ENCODE results near the gene FAT1.

Gene FAT1

GRCh38 chr4:186722796-186723291 lies 812 bp downstream of the FAT1 start:
- H3K4me1 ChIP-seq (ENCODE audit: insufficient read depth, low read length): peaks cover 38% of the 10 kb centered on the region
- H3K27ac ChIP-seq (ENCODE audit: low read depth, low read length): peak overlapping the region; percentile 100
- H3K27me3 ChIP-seq (ENCODE audit: insufficient read depth, low read length): peaks cover 5% of the 10 kb centered on the region; the same call in 1 of the 2 replicates
- peak overlapping the region; percentile 98 for H3K4me3 ChIP-seq (ENCODE audit: low read length)
- no peaks in the 10 kb centered on the region; the same call in 1 of the 2 replicates for H3K9me3 ChIP-seq (ENCODE audit: insufficient read depth, low read depth, low read length)
- peak overlapping the region; percentile 94 for H3K9ac ChIP-seq (ENCODE audit: low read depth, low read length)
- H3K36me3 ChIP-seq (ENCODE audit: insufficient read depth, low read length): no peaks in the 10 kb centered on the region
- under 1% methylated on average over 16 of the region's 16 CpGs for WGBS

DNA sequence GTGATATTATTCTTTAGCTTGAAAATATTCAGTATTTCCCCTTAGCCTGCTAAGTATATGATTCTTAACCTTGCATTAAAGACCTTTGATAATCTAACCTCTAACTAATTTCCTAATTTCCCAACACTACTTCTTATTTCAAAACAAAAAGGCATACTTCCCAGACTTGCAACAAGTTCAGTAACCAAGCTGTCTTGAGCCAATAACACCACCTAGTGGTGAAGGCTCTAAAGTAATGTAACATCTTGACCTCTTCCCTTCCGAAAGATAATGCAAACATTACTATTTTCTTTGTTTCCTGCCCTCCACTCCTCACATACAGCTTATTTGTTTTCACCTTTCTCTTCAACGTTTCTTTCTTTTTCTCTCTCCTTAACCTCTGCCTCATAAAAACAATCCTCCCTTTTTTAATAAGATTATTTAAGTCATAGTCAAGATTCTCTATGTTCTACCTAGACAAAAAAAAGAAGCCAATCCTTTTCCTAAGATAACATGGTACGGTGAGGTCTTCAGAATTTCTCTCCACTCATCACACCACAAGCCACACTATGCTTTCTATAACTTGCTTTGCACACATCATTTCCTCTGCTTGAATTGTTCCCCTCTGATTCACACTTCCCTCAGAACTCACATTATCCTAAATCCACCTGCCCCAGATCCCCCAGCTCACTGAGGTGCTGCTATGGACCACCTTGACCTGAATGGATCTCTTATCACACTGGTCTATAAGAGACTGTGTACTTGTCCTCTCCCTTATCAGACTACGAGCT lies 3.5 kb downstream of the FAT1 start:
- H3K4me3 ChIP-seq (ENCODE audit: low read length): peak overlapping the region; percentile 5; the same call in 1 of the 2 replicates
- H3K9me3 ChIP-seq (ENCODE audit: insufficient read depth, low read depth, low read length): no peaks in the 10 kb centered on the region; the same call in 1 of the 2 replicates
- H3K9ac ChIP-seq (ENCODE audit: low read depth, low read length): no peak overlapping the region
- H3K27ac ChIP-seq (ENCODE audit: low read depth, low read length): no peak overlapping the region
- peaks cover 52% of the 10 kb centered on the region for H3K4me1 ChIP-seq (ENCODE audit: insufficient read depth, low read length)
- H3K27me3 ChIP-seq (ENCODE audit: insufficient read depth, low read length): no peaks in the 10 kb centered on the region
- no peaks in the 10 kb centered on the region for H3K36me3 ChIP-seq (ENCODE audit: insufficient read depth, low read length)
- WGBS: 65% methylated on average over 4 of the region's 4 CpGs

DNA sequence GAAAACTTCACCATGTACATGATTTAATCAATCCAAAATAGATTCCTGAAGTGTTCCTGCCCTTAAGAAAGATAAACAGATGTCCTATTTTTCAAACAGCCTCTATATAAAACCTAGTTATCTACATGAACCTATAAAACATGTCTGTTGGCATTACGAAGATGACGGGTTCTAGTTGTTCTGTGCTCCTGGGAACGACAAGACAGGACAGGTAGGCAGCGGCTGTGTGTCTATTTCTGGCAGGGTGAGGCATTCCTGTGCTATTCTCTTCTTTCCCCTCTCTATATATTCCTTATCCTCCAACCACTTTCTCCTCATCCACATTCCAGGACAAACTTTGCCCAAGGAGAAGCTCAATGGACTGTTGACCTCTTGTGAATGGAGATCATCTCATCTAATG lies 6.1 kb downstream of the FAT1 start:
- Histone ChIP-seq H3K27ac (ENCODE audit: low read depth, low read length) (no peak overlapping the region), H3K9ac (ENCODE audit: low read depth, low read length) (no peak overlapping the region), H3K9me3 (ENCODE audit: insufficient read depth, low read depth, low read length) (no peaks in the 10 kb centered on the region; the same call in 1 of the 2 replicates), H3K4me3 (ENCODE audit: low read length) (no peak overlapping the region), H3K36me3 (ENCODE audit: insufficient read depth, low read length) (0 out of 2 replicates have a peak, but pooled peaks cover 3% of the 10 kb centered on the region), H3K27me3 (ENCODE audit: insufficient read depth, low read length) (no peaks in the 10 kb centered on the region), H3K4me1 (ENCODE audit: insufficient read depth, low read length) (peaks cover 70% of the 10 kb centered on the region)
- WGBS: 95% methylated on average over 4 of the region's 4 CpGs

- 95% methylated on average over 5 of the region's 5 CpGs for WGBS
- H3K36me3 ChIP-seq (ENCODE audit: insufficient read depth, low read length): 0 out of 2 replicates have a peak, but pooled peaks cover 3% of the 10 kb centered on the region
These were observed 8.6 kb downstream of the FAT1 start for GRCh38 chr4:186715077-186715476.

DNA sequence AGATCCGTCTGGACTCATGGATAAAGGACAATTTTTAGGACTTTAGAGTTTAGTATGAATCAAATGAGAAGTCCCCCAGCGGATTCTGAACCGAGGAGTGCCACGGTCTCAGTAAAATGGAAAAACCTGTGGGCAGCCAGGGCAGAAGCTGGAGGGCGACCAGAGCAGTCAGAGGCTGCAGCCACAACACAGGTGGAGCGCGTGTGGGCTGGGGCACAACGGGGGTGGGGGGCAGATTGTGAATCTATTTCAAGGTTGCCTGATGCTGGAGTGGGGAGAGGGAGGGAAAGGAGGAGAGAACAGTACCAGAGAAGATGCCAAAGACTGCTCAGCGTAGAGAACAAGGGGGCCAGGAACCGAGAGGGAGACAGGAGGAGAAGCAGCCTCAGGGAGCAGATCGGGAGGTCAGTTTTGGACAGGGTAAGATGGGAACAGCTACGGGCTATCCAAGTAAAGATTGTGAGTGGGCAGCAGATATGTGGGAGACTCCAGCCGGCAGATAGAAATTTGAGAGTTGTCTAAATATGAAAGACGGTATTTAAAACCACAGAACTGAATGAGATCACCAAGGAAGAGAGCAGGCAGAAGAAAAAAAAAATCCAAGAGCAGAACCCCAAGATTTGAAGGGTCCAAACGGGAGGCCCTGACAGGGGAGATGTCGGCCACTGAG lies 9.5 kb downstream of the FAT1 start:
- WGBS: 90% methylated on average over 16 of the region's 16 CpGs
- Histone ChIP-seq H3K4me3 (ENCODE audit: low read length) (no peak overlapping the region), H3K36me3 (ENCODE audit: insufficient read depth, low read length) (peaks cover 11% of the 10 kb centered on the region), H3K27ac (ENCODE audit: low read depth, low read length) (no peak overlapping the region), H3K9ac (ENCODE audit: low read depth, low read length) (no peak overlapping the region), H3K4me1 (ENCODE audit: insufficient read depth, low read length) (peaks cover 50% of the 10 kb centered on the region), H3K9me3 (ENCODE audit: insufficient read depth, low read depth, low read length) (no peaks in the 10 kb centered on the region), H3K27me3 (ENCODE audit: insufficient read depth, low read length) (no peaks in the 10 kb centered on the region)

More at GRCh38 chr4:186715077-186715476, 8.6 kb downstream of the FAT1 start:
- no peak overlapping the region for H3K9ac ChIP-seq (ENCODE audit: low read depth, low read length)
- H3K4me3 ChIP-seq (ENCODE audit: low read length): no peak overlapping the region
- H3K9me3 ChIP-seq (ENCODE audit: insufficient read depth, low read depth, low read length): no peaks in the 10 kb centered on the region
- H3K27me3 ChIP-seq (ENCODE audit: insufficient read depth, low read length): no peaks in the 10 kb centered on the region
- peaks cover 53% of the 10 kb centered on the region for H3K4me1 ChIP-seq (ENCODE audit: insufficient read depth, low read length)
- H3K27ac ChIP-seq (ENCODE audit: low read depth, low read length): no peak overlapping the region

DNA sequence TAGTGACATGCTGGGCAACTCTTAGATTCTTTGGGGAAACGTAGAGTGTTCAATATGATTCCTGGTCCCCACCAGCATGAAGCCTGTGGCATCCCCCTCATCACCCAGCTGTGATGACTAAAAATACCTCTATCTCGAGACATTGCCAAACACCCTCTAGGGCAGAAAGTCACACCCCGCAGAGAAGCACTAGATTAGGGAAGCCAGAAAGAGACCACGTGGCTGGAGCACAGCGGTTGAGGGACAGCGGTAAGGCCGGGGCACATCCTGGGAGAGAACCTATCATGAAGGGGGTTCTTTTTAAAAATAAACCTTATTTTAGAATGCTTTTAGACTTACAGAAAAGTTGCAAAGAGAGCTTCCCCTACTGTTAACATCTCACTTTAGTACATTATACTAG lies 11.0 kb downstream of the FAT1 start:
- H3K9me3 ChIP-seq (ENCODE audit: insufficient read depth, low read depth, low read length): no peaks in the 10 kb centered on the region
- H3K9ac ChIP-seq (ENCODE audit: low read depth, low read length): no peak overlapping the region
- H3K27me3 ChIP-seq (ENCODE audit: insufficient read depth, low read length): no peaks in the 10 kb centered on the region
- no peak overlapping the region for H3K27ac ChIP-seq (ENCODE audit: low read depth, low read length)
- peaks cover 25% of the 10 kb centered on the region for H3K36me3 ChIP-seq (ENCODE audit: insufficient read depth, low read length)
- H3K4me3 ChIP-seq (ENCODE audit: low read length): no peak overlapping the region
- peaks cover 45% of the 10 kb centered on the region for H3K4me1 ChIP-seq (ENCODE audit: insufficient read depth, low read length)
- 52% methylated on average over 6 of the region's 7 CpGs for WGBS

DNA sequence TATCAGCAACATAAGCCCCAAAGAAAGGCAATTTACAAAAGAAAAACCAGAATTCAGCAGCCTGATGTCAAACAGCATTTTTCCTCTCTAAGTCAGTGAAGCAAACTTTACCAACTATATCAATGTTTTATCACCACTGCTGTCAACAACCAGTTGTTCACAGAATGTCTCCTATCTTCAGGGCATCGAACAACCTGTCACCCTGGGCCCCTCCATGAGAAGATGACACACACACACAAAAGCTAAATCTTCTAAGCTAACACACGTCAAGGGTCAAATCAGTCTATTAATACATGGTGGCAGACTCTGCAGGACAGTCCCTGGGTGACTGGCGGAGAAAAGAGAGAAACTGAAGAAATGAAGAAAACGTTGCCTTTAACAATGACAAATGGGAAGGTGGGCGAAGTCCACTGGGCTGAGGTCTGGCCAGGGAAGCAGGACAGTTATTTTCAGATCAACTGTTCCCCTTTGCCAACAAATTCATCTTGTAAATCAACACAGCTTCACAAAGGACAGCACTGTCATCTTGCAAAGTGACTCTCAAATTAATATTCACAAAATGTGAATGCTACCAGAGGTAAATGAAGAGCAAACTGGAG lies 13.0 kb downstream of the FAT1 start:
- Histone ChIP-seq H3K4me1 (ENCODE audit: insufficient read depth, low read length) (peaks cover 29% of the 10 kb centered on the region), H3K9ac (ENCODE audit: low read depth, low read length) (no peak overlapping the region), H3K36me3 (ENCODE audit: insufficient read depth, low read length) (peaks cover 46% of the 10 kb centered on the region), H3K27ac (ENCODE audit: low read depth, low read length) (no peak overlapping the region), H3K9me3 (ENCODE audit: insufficient read depth, low read depth, low read length) (no peaks in the 10 kb centered on the region), H3K27me3 (ENCODE audit: insufficient read depth, low read length) (no peaks in the 10 kb centered on the region), H3K4me3 (ENCODE audit: low read length) (no peak overlapping the region)
- WGBS: 81% methylated on average over 5 of the region's 5 CpGs

DNA sequence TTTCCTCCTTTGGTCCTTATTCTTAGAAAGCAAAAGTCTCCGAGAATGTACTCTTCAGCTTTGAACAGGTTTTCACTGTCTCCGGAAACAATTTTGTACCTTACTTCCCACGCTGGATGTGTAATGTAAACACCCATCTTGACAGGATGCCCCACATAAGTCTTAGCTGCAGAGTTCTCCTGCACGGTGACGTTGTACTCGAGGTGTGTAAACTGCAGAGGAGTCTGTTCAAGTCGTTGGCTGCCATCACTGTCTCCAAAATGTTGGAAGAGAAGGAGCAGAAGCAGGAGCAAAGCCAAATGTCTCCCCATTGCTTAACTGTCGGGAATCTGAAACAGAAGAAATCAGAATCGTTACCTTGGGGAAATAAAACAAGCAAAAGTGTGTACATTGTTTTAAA lies 14.1 kb downstream of the FAT1 start:
- H3K27ac ChIP-seq (ENCODE audit: low read depth, low read length): no peak overlapping the region
- H3K9me3 ChIP-seq (ENCODE audit: insufficient read depth, low read depth, low read length): no peaks in the 10 kb centered on the region
- no peak overlapping the region for H3K4me3 ChIP-seq (ENCODE audit: low read length)
- WGBS: 97% methylated on average over 9 of the region's 9 CpGs
- H3K4me1 ChIP-seq (ENCODE audit: insufficient read depth, low read length): peaks cover 24% of the 10 kb centered on the region
- H3K9ac ChIP-seq (ENCODE audit: low read depth, low read length): no peak overlapping the region
- H3K27me3 ChIP-seq (ENCODE audit: insufficient read depth, low read length): no peaks in the 10 kb centered on the region
- H3K36me3 ChIP-seq (ENCODE audit: insufficient read depth, low read length): peaks cover 54% of the 10 kb centered on the region

DNA sequence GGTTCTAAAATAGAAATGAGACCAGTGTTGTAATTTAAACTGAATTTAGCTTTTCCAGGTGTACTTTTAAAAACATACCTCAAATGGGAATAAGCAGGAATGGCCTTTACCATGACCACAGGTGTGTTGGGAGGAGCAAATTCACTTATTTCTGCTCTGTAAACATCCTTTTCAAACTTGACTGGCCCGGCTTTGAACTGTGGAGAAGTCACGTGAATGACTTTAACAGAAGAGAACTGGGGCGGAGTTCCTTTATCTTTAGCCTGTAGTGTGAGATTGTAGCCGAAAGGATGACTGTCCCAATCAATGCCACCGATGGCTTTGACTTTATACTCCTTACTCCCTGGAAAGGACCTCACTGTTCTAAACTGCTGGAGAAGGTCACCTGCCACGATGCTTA lies 15.1 kb downstream of the FAT1 start:
- no peak overlapping the region for H3K27ac ChIP-seq (ENCODE audit: low read depth, low read length)
- peaks cover 62% of the 10 kb centered on the region for H3K36me3 ChIP-seq (ENCODE audit: insufficient read depth, low read length)
- H3K4me1 ChIP-seq (ENCODE audit: insufficient read depth, low read length): peaks cover 15% of the 10 kb centered on the region
- H3K9me3 ChIP-seq (ENCODE audit: insufficient read depth, low read depth, low read length): no peaks in the 10 kb centered on the region
- H3K4me3 ChIP-seq (ENCODE audit: low read length): no peak overlapping the region
- WGBS: 91% methylated on average over 6 of the region's 6 CpGs
- H3K27me3 ChIP-seq (ENCODE audit: insufficient read depth, low read length): no peaks in the 10 kb centered on the region
- no peak overlapping the region for H3K9ac ChIP-seq (ENCODE audit: low read depth, low read length)

GRCh38 chr4:186707996-186708395 lies 15.7 kb downstream of the FAT1 start:
- H3K36me3 ChIP-seq (ENCODE audit: insufficient read depth, low read length): peaks cover 63% of the 10 kb centered on the region
- WGBS: 95% methylated on average over 16 of the region's 16 CpGs

GRCh38 chr4:186707574-186707973 lies 16.1 kb downstream of the FAT1 start:
- Histone ChIP-seq H3K27ac (ENCODE audit: low read depth, low read length) (no peak overlapping the region), H3K36me3 (ENCODE audit: insufficient read depth, low read length) (peaks cover 63% of the 10 kb centered on the region), H3K9ac (ENCODE audit: low read depth, low read length) (no peak overlapping the region), H3K27me3 (ENCODE audit: insufficient read depth, low read length) (no peaks in the 10 kb centered on the region), H3K9me3 (ENCODE audit: insufficient read depth, low read depth, low read length) (no peaks in the 10 kb centered on the region), H3K4me1 (ENCODE audit: insufficient read depth, low read length) (peaks cover 16% of the 10 kb centered on the region), H3K4me3 (ENCODE audit: low read length) (no peak overlapping the region)
- WGBS: 94% methylated on average over 6 of the region's 6 CpGs

More at GRCh38 chr4:186707996-186708395, 15.7 kb downstream of the FAT1 start:
- Histone ChIP-seq H3K4me1 (ENCODE audit: insufficient read depth, low read length) (peaks cover 16% of the 10 kb centered on the region), H3K9ac (ENCODE audit: low read depth, low read length) (no peak overlapping the region), H3K27ac (ENCODE audit: low read depth, low read length) (no peak overlapping the region), H3K9me3 (ENCODE audit: insufficient read depth, low read depth, low read length) (no peaks in the 10 kb centered on the region), H3K4me3 (ENCODE audit: low read length) (no peak overlapping the region), H3K27me3 (ENCODE audit: insufficient read depth, low read length) (no peaks in the 10 kb centered on the region)
